OCI-LY3 (cell line): ENCODE data around the gene SLCO4A1.

Experiments
- CTCF ChIP-seq: fragments of 200-600, 300-600 bp; sonication (generic); IDR thresholded peaks from 2 replicates; pipeline ENCODE4 v1.5.1; 2014; ENCODE audit warnings: antibody characterized with exemption, low read length, low read depth
- EZH2phosphoT487 ChIP-seq: fragments of 200-600 bp; shearing (Covaris generic); IDR thresholded peaks from 2 replicates; pipeline ENCODE4 v1.6.1; 2018; ENCODE audit warnings: antibody characterized with exemption, mixed run types, low read depth

- no peak for TF ChIP-seq CTCF
- TF ChIP-seq EZH2phosphoT487 = no peak
Observed at GRCh38 chr20:62692801-62693523, 50.7 kb downstream of the SLCO4A1 start.
